Measurements from ENCODE around the gene MITF. TPM values are rescaled to one million over a fixed set of nuclear protein-coding genes. Genes with fewer than 3 reads are reported as not detected.

MITF gene
- total and polyA plus RNA-seq, 8 donors, result 3.5 to 61.3 (median 15.5) TPM

DNA sequence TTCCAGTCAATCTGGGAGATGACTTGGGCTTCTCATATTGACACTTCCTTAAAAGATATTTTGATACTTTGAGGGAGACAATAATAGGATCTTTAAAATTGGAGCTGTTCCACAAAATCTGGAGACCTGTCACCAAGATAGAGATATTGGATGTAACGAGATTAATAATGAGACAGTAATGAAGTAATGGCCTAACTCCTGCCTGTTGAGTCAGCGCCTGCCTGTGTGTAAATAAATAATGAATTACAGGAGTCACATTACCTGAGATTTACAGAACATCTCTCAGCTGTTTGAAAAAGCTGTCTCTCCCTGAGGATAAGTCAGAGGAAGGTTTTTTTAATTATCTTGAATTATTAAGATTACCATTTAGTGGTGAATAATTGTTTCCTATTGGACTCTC is 43.8 kb upstream of the MITF start:
- TF ChIP-seq POLR2AphosphoS5 (IDR thresholded peaks at IDR 0.05) (no peak), POLR2A (IDR thresholded peaks at IDR 0.05) (no peak), EP300 (IDR thresholded peaks at IDR 0.05) (no peak)
- TF ChIP-seq, protein P1, sequence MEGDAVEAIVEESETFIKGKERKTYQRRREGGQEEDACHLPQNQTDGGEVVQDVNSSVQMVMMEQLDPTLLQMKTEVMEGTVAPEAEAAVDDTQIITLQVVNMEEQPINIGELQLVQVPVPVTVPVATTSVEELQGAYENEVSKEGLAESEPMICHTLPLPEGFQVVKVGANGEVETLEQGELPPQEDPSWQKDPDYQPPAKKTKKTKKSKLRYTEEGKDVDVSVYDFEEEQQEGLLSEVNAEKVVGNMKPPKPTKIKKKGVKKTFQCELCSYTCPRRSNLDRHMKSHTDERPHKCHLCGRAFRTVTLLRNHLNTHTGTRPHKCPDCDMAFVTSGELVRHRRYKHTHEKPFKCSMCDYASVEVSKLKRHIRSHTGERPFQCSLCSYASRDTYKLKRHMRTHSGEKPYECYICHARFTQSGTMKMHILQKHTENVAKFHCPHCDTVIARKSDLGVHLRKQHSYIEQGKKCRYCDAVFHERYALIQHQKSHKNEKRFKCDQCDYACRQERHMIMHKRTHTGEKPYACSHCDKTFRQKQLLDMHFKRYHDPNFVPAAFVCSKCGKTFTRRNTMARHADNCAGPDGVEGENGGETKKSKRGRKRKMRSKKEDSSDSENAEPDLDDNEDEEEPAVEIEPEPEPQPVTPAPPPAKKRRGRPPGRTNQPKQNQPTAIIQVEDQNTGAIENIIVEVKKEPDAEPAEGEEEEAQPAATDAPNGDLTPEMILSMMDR (IDR thresholded peaks at IDR 0.05), result no peak
- no peak overlapping the region for H3K4me3 ChIP-seq
- 63 to 79% (median 76%) methylated on average over 2 of the region's 2 CpGs for WGBS, 5 donors
- intact Hi-C loops (cut with DNase I; ENCODE audit: low total_unique reads), result loop anchor here (10.0 kb wide), 2 partner anchors 99 to 249 kb away; no protein-coding TSS in a partner anchor
- H3K4me1 ChIP-seq, result peaks cover 0 to 6% (median 2%) of the 10 kb centered on the region in 4 donors
- H3K9me3 ChIP-seq, result peaks cover 0 to under 1% (median 0%) of the 10 kb centered on the region in 4 donors
- no peak for DNase-seq
- no peaks in the 10 kb centered on the region for H3K36me3 ChIP-seq
- H3K27me3 ChIP-seq, result no peaks in the 10 kb centered on the region
- H3K27ac ChIP-seq, result no peak overlapping the region

DNA sequence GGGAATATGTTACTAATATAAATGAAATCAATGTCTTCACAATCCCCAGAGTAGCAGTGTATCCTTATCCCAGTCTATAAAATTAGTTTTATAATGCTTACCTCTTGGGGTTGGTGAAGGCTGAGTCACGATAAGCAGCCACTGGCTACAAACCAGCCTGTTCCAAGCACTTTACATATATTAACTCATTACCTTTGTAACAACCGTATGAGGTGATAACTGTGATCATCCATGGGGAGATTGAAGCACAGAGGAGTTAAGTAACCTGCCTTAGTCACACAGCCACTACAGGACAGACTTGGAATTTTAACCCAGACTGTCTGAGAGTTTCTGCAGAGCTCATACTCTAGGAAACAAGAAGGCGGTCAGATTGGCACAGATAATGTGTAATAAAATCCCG is 43.3 kb upstream of the MITF start:
- Histone ChIP-seq H3K36me3 (no peaks in the 10 kb centered on the region), H3K27ac (no peak overlapping the region), H3K9me3 (peaks cover 0 to 5% (median 4%) of the 10 kb centered on the region in 4 donors), H3K4me1 (peaks cover 0 to 2% (median under 1%) of the 10 kb centered on the region in 4 donors), H3K27me3 (no peaks in the 10 kb centered on the region), H3K4me3 (no peak overlapping the region)
- no peak for TF ChIP-seq POLR2A (IDR thresholded peaks at IDR 0.05)
- no peak for DNase-seq
- whole genome bisulfite sequencing, 5 donors, result 74 to 82% (median 79%) methylated on average over 4 of the region's 4 CpGs
- intact Hi-C loops (cut with DNase I; ENCODE audit: low total_unique reads), result loop anchor here (10.0 kb wide), 2 partner anchors 99 to 249 kb away; no protein-coding TSS in a partner anchor

DNA sequence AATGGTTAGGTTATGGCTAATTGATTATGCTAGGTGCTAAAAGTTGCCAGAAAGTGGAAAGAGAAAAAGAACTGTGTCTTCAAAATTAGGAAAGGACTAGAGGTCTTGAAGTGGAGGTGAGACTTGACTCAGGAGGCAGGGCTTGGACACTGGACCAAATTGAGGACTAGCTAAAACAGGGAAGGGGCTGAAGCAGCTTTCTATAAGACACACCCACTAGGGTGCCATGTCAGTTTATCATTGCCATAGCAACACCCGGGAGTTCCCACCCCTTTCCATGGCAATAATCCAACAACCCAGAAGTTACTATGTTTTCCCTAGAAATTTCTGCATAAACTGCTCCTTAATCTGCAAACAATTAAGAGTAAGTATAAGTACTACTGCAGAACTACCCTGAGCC is 42.9 kb upstream of the MITF start:
- no peaks in the 10 kb centered on the region for H3K4me1 ChIP-seq
- 18 to 47% (median 29%) methylated on average over 1 of the region's 1 CpG for WGBS, 5 donors
- peak in 1 of 2 donors; percentile 29 for DNase-seq
- no peaks in the 10 kb centered on the region for H3K36me3 ChIP-seq
- intact Hi-C loops (cut with DNase I; ENCODE audit: low total_unique reads), result loop anchor here (10.0 kb wide), 2 partner anchors 98 to 248 kb away; no protein-coding TSS in a partner anchor
- TF ChIP-seq, protein P1 (IDR thresholded peaks at IDR 0.05), result no peak
- TF ChIP-seq POLR2A (IDR thresholded peaks at IDR 0.05), result no peak
- no peak for TF ChIP-seq POLR2AphosphoS5 (IDR thresholded peaks at IDR 0.05)
- no peak for TF ChIP-seq EP300 (IDR thresholded peaks at IDR 0.05)
- no peaks in the 10 kb centered on the region for H3K27me3 ChIP-seq
- peaks cover 0 to 10% (median 8%) of the 10 kb centered on the region in 4 donors for H3K9me3 ChIP-seq
- H3K4me3 ChIP-seq, result no peak overlapping the region
- H3K27ac ChIP-seq, result no peak overlapping the region

DNA sequence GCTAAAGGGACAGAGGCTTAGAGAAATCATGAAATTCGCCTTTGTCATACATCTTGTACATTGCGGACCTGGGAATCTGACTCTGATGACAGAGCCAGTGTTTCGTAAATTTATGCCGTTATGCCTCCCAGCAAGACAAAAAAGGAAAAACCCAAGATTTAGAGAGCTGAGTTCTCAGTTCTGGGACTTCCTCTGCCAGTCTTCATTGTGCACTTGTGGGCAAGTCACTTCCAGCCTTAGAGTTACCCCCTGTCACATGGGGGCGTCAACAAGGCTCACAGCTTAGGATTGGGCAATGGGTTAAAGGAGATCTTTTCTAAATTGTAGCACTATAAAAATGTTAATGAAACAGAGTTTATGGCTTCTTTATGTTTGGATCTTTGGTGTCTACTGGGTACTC is 41.9 kb upstream of the MITF start:
- TF ChIP-seq POLR2A (IDR thresholded peaks at IDR 0.05) (no peak), EP300 (IDR thresholded peaks at IDR 0.05) (no peak), POLR2AphosphoS5 (IDR thresholded peaks at IDR 0.05) (no peak)
- TF ChIP-seq, protein P1 (IDR thresholded peaks at IDR 0.05), result no peak
- Histone ChIP-seq H3K4me3 (no peak overlapping the region), H3K27ac (no peak overlapping the region), H3K9me3 (peaks cover 0 to 12% (median 10%) of the 10 kb centered on the region in 4 donors), H3K36me3 (no peaks in the 10 kb centered on the region), H3K4me1 (no peaks in the 10 kb centered on the region), H3K27me3 (no peaks in the 10 kb centered on the region)
- intact Hi-C loops (cut with DNase I; ENCODE audit: low total_unique reads), result loop anchor here (10.0 kb wide), 2 partner anchors 97 to 247 kb away; no protein-coding TSS in a partner anchor
- 70 to 74% (median 72%) methylated on average over 5 of the region's 5 CpGs for WGBS, 5 donors
- DNase-seq, result no peak

DNA sequence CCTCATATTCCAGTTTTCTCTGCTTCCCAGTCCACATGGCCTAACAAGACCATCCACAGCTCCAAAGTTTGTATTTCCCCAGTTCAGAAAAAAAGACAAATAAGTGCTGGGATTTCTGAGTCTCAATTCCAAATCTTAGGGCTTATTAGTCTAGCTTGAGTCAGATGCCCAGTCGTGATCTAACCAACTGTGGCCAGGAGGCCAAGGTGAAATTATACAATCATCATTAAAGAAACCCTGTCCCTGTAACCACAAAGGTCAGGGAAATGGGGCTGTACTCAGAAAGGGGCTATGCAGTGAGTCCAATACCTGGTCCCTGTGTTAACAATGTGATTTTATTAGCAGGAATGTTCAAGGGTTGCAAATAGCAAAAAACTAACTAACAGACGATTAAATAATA is 40.5 kb upstream of the MITF start:
- H3K4me1 ChIP-seq, result no peaks in the 10 kb centered on the region
- peaks cover 0 to 12% (median 10%) of the 10 kb centered on the region in 4 donors for H3K9me3 ChIP-seq
- no peaks in the 10 kb centered on the region for H3K36me3 ChIP-seq
- DNase-seq, result no peak
- intact Hi-C loops (cut with DNase I; ENCODE audit: low total_unique reads), result loop anchor here (10.0 kb wide), 2 partner anchors 96 to 246 kb away; no protein-coding TSS in a partner anchor
- H3K27ac ChIP-seq, result no peak overlapping the region
- no peaks in the 10 kb centered on the region for H3K27me3 ChIP-seq
- 73 to 89% (median 83%) methylated on average over 2 of the region's 2 CpGs for WGBS, 5 donors
- no peak for TF ChIP-seq EP300 (IDR thresholded peaks at IDR 0.05)
- TF ChIP-seq POLR2A (IDR thresholded peaks at IDR 0.05), result no peak
- TF ChIP-seq POLR2AphosphoS5 (IDR thresholded peaks at IDR 0.05), result no peak
- TF ChIP-seq, protein P1 (IDR thresholded peaks at IDR 0.05), result no peak
- H3K4me3 ChIP-seq, result no peak overlapping the region

Data from stomach (tissue), 9 donors.